GM12873 (cell line): Measurements from ENCODE around the gene CALHM5.

Experiments
- TF ChIP-seq, protein P1 (sequence below): IDR thresholded peaks from 2 replicates; pipeline ENCODE4 v1.5.1; 2012; ENCODE audit warnings: low read depth, mild to moderate bottlenecking, moderate library complexity, low read length, control low read depth; ENCODE audit not compliant: insufficient read depth; ENCODE audit errors: missing control alignments

Gene CALHM5

GRCh38 chr6:116524236-116524635 lies 12.8 kb downstream of the CALHM5 start:
- TF ChIP-seq, protein P1, sequence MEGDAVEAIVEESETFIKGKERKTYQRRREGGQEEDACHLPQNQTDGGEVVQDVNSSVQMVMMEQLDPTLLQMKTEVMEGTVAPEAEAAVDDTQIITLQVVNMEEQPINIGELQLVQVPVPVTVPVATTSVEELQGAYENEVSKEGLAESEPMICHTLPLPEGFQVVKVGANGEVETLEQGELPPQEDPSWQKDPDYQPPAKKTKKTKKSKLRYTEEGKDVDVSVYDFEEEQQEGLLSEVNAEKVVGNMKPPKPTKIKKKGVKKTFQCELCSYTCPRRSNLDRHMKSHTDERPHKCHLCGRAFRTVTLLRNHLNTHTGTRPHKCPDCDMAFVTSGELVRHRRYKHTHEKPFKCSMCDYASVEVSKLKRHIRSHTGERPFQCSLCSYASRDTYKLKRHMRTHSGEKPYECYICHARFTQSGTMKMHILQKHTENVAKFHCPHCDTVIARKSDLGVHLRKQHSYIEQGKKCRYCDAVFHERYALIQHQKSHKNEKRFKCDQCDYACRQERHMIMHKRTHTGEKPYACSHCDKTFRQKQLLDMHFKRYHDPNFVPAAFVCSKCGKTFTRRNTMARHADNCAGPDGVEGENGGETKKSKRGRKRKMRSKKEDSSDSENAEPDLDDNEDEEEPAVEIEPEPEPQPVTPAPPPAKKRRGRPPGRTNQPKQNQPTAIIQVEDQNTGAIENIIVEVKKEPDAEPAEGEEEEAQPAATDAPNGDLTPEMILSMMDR: no peak

- TF ChIP-seq, protein P1: no peak
These were observed 16.7 kb downstream of the CALHM5 start for GRCh38 chr6:116528133-116528532.

DNA sequence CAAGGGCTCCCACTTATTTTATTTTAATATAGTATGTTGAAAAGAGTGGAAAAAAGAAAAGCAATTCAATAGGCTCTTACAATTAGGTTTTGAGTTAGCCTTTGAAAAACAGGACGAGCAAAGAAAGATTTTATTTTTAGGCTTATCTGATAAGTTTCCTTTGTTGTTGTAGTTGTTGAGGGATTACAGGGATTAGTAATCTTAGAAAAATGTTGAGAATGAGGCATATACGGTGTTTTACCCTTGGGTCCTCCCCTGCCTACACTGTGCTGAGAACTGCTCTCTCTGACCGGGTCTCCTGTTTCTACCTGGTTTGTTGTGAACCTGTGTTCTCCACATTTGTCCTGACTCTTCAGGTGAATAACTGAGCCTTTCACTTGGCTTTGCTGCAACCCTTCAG lies 17.3 kb downstream of the CALHM5 start:
- TF ChIP-seq, protein P1: no peak

DNA sequence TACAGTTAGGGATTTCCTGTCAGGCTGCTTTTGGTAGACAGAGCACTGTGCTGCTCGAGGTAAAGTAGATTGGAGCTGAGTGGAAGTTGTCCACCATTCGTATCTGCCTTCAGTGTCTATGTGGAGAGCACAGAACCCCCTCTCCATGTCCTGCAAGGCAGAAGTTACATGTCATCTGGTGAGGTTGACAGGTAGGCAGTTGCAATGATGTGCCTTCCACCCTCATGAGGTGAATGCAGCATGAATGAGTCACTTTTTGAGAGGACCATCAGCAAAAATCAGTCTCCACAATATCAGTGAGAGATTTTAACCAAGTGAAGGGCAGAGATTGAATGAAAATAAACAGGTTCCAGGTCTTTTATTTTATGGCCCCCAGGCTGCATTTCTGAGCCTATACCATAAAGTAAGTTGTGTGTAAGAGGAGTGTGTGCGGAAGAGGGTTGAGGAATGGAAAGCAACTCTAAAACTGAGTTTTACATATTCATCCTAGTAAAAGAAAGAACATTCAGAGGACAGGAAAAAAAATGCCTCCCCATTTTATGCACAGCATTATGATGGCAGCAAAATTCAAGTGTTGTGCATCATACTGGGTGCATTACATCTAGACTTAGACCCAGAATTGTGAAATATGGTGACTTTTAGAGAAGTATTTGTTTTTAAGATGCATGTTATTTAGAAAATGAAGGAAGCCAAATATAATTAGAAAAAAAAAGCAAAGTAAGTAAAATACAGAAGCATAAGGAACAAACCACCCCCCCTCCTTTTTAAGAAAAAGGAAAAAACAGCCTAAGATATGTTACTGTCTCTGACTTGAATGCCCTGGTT lies 18.2 kb downstream of the CALHM5 start:
- TF ChIP-seq, protein P1: no peak

DNA sequence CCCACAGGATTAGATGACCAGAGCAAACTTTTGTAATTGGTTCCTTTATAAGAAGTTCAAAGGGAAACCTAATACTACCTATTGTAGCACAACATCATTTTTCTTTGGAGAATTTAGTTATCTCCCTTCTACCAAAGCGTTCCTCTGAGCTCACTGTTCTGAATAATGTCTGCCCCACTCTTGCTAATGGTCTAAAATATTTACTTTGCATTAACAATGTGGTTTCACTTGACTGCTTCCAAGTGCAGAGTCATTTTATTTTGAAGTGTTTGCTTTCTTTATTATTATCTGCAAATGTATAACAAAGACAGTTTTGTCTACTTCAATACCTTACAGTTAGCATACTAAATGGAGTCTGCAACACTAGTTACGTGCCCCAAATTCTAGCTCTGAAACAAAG lies 19.0 kb downstream of the CALHM5 start:
- TF ChIP-seq, protein P1: no peak

GRCh38 chr6:116531675-116532570 lies 20.5 kb downstream of the CALHM5 start:
- TF ChIP-seq, protein P1: peak; percentile 82
